ENCODE results near the gene TXNRD2. TPM values are rescaled to one million over a fixed set of nuclear protein-coding genes. Genes with fewer than 3 reads are reported as not detected.
A peak's percentile ranks its signal among the peaks of the same experiment; 100 is the strongest.

TXNRD2 gene
- total RNA-seq, 4 donors from 2014 or later: 8.4 to 33.2 (median 15.7) TPM

GRCh38 chr22:19875061-19875530, 66.5 kb downstream of the TXNRD2 start:
- H3K9me3 ChIP-seq: no peaks in the 10 kb centered on the region
- TF ChIP-seq CTCF (IDR thresholded peaks at IDR 0.05): no peak
- no peak for TF ChIP-seq EP300 (IDR thresholded peaks at IDR 0.05)
- TF ChIP-seq POLR2AphosphoS5 (IDR thresholded peaks at IDR 0.05): no peak
- TF ChIP-seq POLR2A (IDR thresholded peaks at IDR 0.05): no peak
- H3K36me3 ChIP-seq: no peaks in the 10 kb centered on the region
- H3K27me3 ChIP-seq: no peaks in the 10 kb centered on the region
- peak; percentile 56 to 75 for DNase-seq (ENCODE audit: low spot score in 2 of 2)
- peak overlapping the region; percentile 36 for H3K27ac ChIP-seq
- H3K4me3 ChIP-seq: no peak overlapping the region
- no CpG with 5 or more reads among the region's 12 CpGs for whole genome bisulfite sequencing
- H3K4me1 ChIP-seq: peaks cover 37% of the 10 kb centered on the region

GRCh38 chr22:19874307-19875060, 67.1 kb downstream of the TXNRD2 start:
- Histone ChIP-seq H3K36me3 (no peaks in the 10 kb centered on the region), H3K4me3 (no peak overlapping the region), H3K27ac (peak overlapping the region; percentile 36), H3K9me3 (no peaks in the 10 kb centered on the region), H3K4me1 (peaks cover 41% of the 10 kb centered on the region), H3K27me3 (no peaks in the 10 kb centered on the region)
- TF ChIP-seq CTCF (IDR thresholded peaks at IDR 0.05): no peak
- TF ChIP-seq POLR2A (IDR thresholded peaks at IDR 0.05): no peak
- TF ChIP-seq EP300 (IDR thresholded peaks at IDR 0.05): no peak
- no peak for TF ChIP-seq POLR2AphosphoS5 (IDR thresholded peaks at IDR 0.05)
- 16% methylated on average over 9 of the region's 27 CpGs for WGBS
- DNase-seq (ENCODE audit: low spot score in 2 of 2): peak; percentile 67 to 80

GRCh38 chr22:19873960-19874306, 67.7 kb downstream of the TXNRD2 start:
- Histone ChIP-seq H3K4me3 (no peak overlapping the region), H3K36me3 (no peaks in the 10 kb centered on the region), H3K9me3 (no peaks in the 10 kb centered on the region), H3K27ac (no peak overlapping the region), H3K27me3 (no peaks in the 10 kb centered on the region), H3K4me1 (peaks cover 47% of the 10 kb centered on the region)
- no peak for TF ChIP-seq POLR2A (IDR thresholded peaks at IDR 0.05)
- WGBS: 60% methylated on average over 7 of the region's 7 CpGs
- DNase-seq (ENCODE audit: low spot score in 2 of 2): peak; percentile 55 to 61

GRCh38 chr22:19873138-19873959, 68.3 kb downstream of the TXNRD2 start:
- 53% methylated on average over 3 of the region's 27 CpGs for WGBS
- no peaks in the 10 kb centered on the region for H3K9me3 ChIP-seq
- H3K27me3 ChIP-seq: no peaks in the 10 kb centered on the region
- no peak for TF ChIP-seq EP300 (IDR thresholded peaks at IDR 0.05)
- no peak for TF ChIP-seq CTCF (IDR thresholded peaks at IDR 0.05)
- no peak for TF ChIP-seq POLR2AphosphoS5 (IDR thresholded peaks at IDR 0.05)
- no peak for TF ChIP-seq POLR2A (IDR thresholded peaks at IDR 0.05)
- no peaks in the 10 kb centered on the region for H3K36me3 ChIP-seq
- no peak overlapping the region for H3K4me3 ChIP-seq
- peak; percentile 66 to 73 for DNase-seq (ENCODE audit: low spot score in 2 of 2)
- no peak overlapping the region for H3K27ac ChIP-seq
- H3K4me1 ChIP-seq: peaks cover 53% of the 10 kb centered on the region

- no peaks in the 10 kb centered on the region for H3K36me3 ChIP-seq
- no peaks in the 10 kb centered on the region for H3K27me3 ChIP-seq
- no peaks in the 10 kb centered on the region for H3K9me3 ChIP-seq
- no CpG with 5 or more reads among the region's 7 CpGs for WGBS
- H3K4me1 ChIP-seq: peaks cover 55% of the 10 kb centered on the region
- no peak overlapping the region for H3K4me3 ChIP-seq
- peak in 1 of 2 donors; percentile 69 for DNase-seq (ENCODE audit: low spot score in 2 of 2)
- TF ChIP-seq POLR2A (IDR thresholded peaks at IDR 0.05): no peak
- no peak for TF ChIP-seq EP300 (IDR thresholded peaks at IDR 0.05)
- TF ChIP-seq CTCF (IDR thresholded peaks at IDR 0.05): no peak
- no peak overlapping the region for H3K27ac ChIP-seq
Measured at GRCh38 chr22:19872779-19873137, 68.9 kb downstream of the TXNRD2 start.
